Measurements from ENCODE around the gene DOHH.

The DOHH gene

GRCh38 chr19:3480383-3481091 is 19.9 kb downstream of the DOHH start, which contains the start of gene SMIM24:
Gene SMIM24 (minus strand): TSS chr19:3480525. CDS start chr19:3480463, 62 bp downstream.
- no peaks in the 10 kb centered on the region for H3K9me3 ChIP-seq (ENCODE audit: control insufficient read depth, low read length)
- H3K9ac ChIP-seq = no peak within 1 kb of the TSS
- H3K27me3 ChIP-seq (ENCODE audit: control insufficient read depth, insufficient read depth, low read length) = no peaks in the 10 kb centered on the region
- no peak within 1 kb of the TSS for H2AFZ ChIP-seq
- H3K4me1 ChIP-seq = no peaks in the 10 kb centered on the region
- H3K36me3 ChIP-seq (ENCODE audit: control insufficient read depth, insufficient read depth, low read length) = no peaks in the 10 kb centered on the region
- H3K4me2 ChIP-seq (ENCODE audit: low read length) = no peak within 1 kb of the TSS
- H3K79me2 ChIP-seq = no peaks in the 10 kb centered on the region
- H3K27ac ChIP-seq = no peak within 1 kb of the TSS
- no peak within 1 kb of the TSS for H3K4me3 ChIP-seq (ENCODE audit: low read depth, low read length)
- no peak for TF ChIP-seq CTCF (IDR thresholded peaks at IDR 0.05)

GRCh38 chr19:3479834-3480215 is 20.6 kb downstream of the DOHH start:
- H3K4me3 ChIP-seq (ENCODE audit: low read depth, low read length) = no peak overlapping the region
- no peak overlapping the region for H2AFZ ChIP-seq
- no peaks in the 10 kb centered on the region for H3K36me3 ChIP-seq (ENCODE audit: control insufficient read depth, insufficient read depth, low read length)
- H3K9me3 ChIP-seq (ENCODE audit: control insufficient read depth, low read length) = no peaks in the 10 kb centered on the region
- no peaks in the 10 kb centered on the region for H3K4me1 ChIP-seq
- no peaks in the 10 kb centered on the region for H3K79me2 ChIP-seq
- no peak overlapping the region for H3K9ac ChIP-seq
- H3K27ac ChIP-seq = no peak overlapping the region
- no peak overlapping the region for H3K4me2 ChIP-seq (ENCODE audit: low read length)
- H3K27me3 ChIP-seq (ENCODE audit: control insufficient read depth, insufficient read depth, low read length) = no peaks in the 10 kb centered on the region
- TF ChIP-seq CTCF (IDR thresholded peaks at IDR 0.05) = no peak

- no peaks in the 10 kb centered on the region for H3K4me1 ChIP-seq
- no peaks in the 10 kb centered on the region for H3K36me3 ChIP-seq (ENCODE audit: control insufficient read depth, insufficient read depth, low read length)
- no peak overlapping the region for H3K4me2 ChIP-seq (ENCODE audit: low read length)
- H3K27me3 ChIP-seq (ENCODE audit: control insufficient read depth, insufficient read depth, low read length) = no peaks in the 10 kb centered on the region
- no peak overlapping the region for H3K9ac ChIP-seq
- no peaks in the 10 kb centered on the region for H3K9me3 ChIP-seq (ENCODE audit: control insufficient read depth, low read length)
- H3K4me3 ChIP-seq (ENCODE audit: low read depth, low read length) = no peak overlapping the region
- no peak for TF ChIP-seq CTCF (IDR thresholded peaks at IDR 0.05)
- H3K27ac ChIP-seq = no peak overlapping the region
- H3K79me2 ChIP-seq = no peaks in the 10 kb centered on the region
- H2AFZ ChIP-seq = no peak overlapping the region
Observed at GRCh38 chr19:3479177-3479833, 21.2 kb downstream of the DOHH start.

GRCh38 chr19:3478409-3479176 is 21.9 kb downstream of the DOHH start:
- Histone ChIP-seq H3K4me1 (no peaks in the 10 kb centered on the region), H3K9ac (no peak overlapping the region), H3K27ac (no peak overlapping the region), H3K4me3 (ENCODE audit: low read depth, low read length) (no peak overlapping the region), H3K36me3 (ENCODE audit: control insufficient read depth, insufficient read depth, low read length) (no peaks in the 10 kb centered on the region), H2AFZ (no peak overlapping the region), H3K79me2 (no peaks in the 10 kb centered on the region), H3K9me3 (ENCODE audit: control insufficient read depth, low read length) (no peaks in the 10 kb centered on the region), H3K27me3 (ENCODE audit: control insufficient read depth, insufficient read depth, low read length) (no peaks in the 10 kb centered on the region), H3K4me2 (ENCODE audit: low read length) (no peak overlapping the region)
- TF ChIP-seq CTCF (IDR thresholded peaks at IDR 0.05) = no peak
